AG08396 (cell line): ENCODE measurements around the gene SIK2.
"Not testable (repeated sequence)": the region's sequence is repeated elsewhere in the genome, so short reads cannot be mapped to it uniquely, and the experiment has no call there.

Experiments
- DNase-seq: peaks from one replicate; pipeline ENCODE4 v3.0.0; 2012; ENCODE audit warnings: low spot score, mixed read lengths

The SIK2 gene

GRCh38 chr11:111627591-111627990, 25.3 kb downstream of the SIK2 start:
- DNase-seq = no peak

GRCh38 chr11:111629499-111629898, 27.2 kb downstream of the SIK2 start:
- no peak for DNase-seq

- DNase-seq = no peak
Observed at GRCh38 chr11:111631024-111631665, 28.9 kb downstream of the SIK2 start.

DNA sequence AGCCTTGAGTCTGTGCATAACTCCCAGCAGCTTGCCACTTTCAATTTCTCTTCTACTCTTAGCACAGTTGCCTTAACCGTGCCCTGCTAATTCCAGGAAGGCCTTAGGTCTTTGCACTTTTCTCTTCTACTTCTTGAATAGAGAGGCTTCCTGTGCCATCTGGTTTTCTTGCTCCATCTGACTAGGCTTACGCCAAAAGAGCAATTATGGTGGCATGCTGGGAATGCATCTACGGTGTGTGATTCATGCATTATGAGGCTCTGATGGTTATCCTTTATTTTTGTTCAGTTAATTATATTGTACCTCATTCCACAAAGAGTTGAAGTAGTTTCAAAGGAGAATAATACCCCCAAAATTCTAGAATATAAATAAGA, 29.4 kb downstream of the SIK2 start:
- DNase-seq = peak; percentile 55

GRCh38 chr11:111632516-111633220, 30.4 kb downstream of the SIK2 start:
- DNase-seq = no peak

GRCh38 chr11:111633248-111633647, 31.0 kb downstream of the SIK2 start:
- no peak for DNase-seq

- DNase-seq = no peak
Observed at GRCh38 chr11:111633756-111634362, 31.6 kb downstream of the SIK2 start.

- DNase-seq = no peak
Observed at GRCh38 chr11:111634981-111635705, 32.9 kb downstream of the SIK2 start.

DNA sequence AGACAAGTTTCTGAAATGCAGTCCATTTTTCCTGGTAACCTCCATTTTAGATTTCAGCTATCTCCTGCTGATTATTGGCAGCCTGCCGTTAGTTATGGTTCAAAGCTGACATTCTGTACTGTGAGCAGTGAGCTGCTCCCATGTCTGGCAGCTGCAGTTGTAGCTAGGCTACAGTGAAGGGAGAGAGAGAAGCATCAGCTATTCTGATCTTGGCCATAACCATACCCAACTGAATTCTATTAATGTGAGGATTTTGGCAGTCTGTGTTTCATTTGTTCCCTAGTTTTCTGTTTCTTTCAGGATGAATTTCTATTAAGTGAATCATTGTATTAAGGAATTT, 33.4 kb downstream of the SIK2 start:
- DNase-seq = peak; percentile 15

DNA sequence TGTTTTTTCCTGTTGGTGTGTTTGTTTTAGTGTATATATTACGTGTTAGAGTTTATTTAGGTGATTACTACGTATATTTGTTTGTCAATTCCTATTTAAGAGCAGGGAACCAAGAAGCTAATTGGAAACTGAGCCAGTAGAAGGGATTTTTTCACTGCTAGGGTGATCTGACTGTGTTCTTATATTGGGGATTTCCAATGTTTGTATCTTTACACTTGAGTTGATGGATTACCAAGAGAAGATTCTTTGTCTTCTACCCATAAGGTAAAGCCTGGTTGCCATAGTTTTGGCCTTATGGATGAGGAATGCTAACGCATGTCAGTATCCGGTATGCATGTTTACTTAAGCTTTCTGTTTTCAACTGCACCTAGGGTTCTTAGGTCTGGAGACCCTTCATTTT, 35.6 kb downstream of the SIK2 start:
- no peak for DNase-seq

DNA sequence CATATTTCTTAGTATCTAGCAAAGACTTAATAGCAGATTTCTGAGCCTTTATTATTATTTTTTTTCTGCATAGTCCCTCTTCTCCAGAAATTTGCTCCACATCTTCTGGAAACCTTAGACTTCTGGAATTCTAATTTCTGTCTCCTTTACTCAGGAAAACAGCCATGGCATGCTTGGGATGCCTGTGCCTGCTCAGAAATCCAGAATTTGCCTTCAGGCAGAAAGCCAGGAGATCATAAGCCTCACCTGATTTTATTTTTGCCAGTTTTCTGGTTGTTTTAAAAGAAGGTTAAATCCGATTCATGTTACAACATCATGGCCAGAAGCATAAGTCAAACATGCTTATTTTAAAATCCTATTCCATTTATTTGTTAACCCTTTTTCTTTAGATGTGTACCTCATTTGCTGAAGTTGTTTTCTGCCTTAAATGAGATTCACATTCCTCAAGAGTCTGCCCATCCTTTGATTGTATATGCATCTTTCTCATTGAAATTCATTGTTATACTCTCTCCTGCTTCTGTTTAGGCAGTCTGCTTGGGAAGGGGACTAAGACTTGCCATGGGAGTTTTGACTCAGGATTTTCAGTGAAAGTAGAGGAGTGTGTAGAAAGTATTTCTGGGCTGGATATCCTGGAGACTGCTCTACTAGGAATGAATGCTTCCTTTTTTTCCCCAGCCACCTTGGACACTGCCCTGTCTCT, 37.1 kb downstream of the SIK2 start:
- no peak for DNase-seq

- no peak for DNase-seq
Observed at GRCh38 chr11:111641339-111642015, 39.2 kb downstream of the SIK2 start.

- no peak for DNase-seq
Observed at GRCh38 chr11:111642542-111642941, 40.3 kb downstream of the SIK2 start.

- DNase-seq = no peak
Observed at GRCh38 chr11:111644922-111645321, 42.7 kb downstream of the SIK2 start.

DNA sequence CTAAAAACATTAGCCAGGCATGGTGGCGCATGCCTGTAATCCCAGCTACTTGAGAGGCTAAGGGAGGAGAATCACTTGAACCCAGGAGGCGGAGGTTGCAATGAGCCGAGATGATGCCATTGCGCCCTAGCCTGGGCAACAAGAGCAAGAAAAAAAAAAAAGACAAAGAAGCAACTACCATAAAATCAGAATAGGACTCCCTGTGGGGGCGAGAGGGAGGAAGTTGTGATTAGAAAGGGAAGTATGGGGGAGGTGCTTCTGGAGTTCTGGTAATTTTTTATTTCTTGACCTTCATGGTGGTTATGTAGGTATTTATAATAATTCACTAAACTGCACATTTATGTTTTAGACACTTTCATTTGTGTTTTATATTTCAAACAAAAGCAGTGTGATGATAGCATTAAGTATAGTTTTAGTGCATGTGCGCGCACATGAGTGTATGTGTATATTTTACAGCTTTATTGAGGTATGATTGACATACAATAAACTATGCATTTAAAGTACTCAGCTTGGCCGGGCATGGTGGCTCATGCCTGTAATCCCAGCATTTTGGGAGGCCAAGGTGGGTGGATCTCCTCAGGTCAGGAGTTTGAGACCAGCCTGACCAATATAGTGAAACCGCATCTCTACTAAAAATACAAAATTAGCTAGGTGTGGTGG, 43.5 kb downstream of the SIK2 start:
- DNase-seq = no peak

DNA sequence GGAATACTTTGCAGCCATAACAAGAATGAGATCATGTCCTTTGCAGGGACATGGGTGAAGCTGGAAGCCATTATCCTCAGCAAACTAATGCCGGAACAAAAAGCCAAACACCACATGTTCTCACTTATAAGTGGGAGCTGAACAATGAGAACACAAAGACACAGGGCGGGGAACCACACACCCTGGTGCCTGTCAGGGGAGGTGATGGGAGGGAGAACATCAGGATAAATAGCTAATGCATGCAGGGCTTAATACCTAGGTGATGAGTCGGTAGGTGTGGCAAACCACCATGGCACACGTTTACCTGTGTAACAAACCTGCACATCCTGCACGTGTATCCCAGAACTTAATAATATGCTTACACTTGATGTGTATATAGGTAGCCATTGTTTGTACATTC, 49.1 kb downstream of the SIK2 start:
- DNase-seq = not testable (repeated sequence)

DNA sequence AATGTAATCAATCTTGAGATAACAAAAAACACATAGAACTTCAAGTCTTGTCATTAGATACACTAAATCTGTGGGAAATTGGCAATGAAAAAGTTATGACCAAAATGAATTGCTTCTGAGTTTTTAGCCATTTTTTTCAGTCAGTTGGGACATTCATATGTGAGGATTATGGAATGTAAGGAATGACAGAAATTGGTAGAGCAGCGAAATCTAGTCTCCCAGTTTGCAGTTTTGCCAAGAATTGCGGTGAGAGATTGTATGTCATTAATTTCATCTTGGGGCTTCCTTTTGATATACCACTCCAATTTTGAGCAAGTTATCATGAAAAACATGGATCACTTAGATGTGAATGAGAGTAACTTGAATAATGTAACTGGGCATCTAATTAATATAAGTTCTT, 49.9 kb downstream of the SIK2 start:
- DNase-seq = no peak

GRCh38 chr11:111654601-111655000, 52.4 kb downstream of the SIK2 start:
- no peak for DNase-seq

DNA sequence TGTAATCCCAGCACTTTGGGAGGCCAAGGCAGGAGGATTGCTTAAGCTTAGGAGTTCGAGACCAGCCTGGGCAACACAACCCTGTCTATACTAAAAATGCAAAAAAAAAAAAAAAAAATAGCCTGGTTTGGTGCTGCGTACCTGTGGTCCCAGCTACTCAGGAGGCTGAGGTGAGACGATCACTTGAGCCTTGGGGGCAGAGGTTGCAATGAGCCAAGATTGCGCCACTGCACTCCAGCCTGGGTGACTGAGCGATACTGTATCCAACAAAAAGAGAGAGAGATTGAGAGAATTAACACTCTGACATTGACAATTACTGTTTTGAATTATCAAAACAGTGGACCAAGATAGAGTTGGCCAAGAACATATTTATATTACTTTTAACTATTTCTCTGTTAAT, 53.7 kb downstream of the SIK2 start:
- no peak for DNase-seq

- DNase-seq = not testable (repeated sequence)
Observed at GRCh38 chr11:111657905-111658304, 55.7 kb downstream of the SIK2 start.

- not testable (repeated sequence) for DNase-seq
Observed at GRCh38 chr11:111658493-111658892, 56.2 kb downstream of the SIK2 start.
